NCI-H69 (cell line): ENCODE measurements around the gene CHRNA5.
A peak's percentile ranks its signal among the peaks of the same experiment; 100 is the strongest.

Experiments
- DNase-seq: peaks from one replicate; lab custom pipeline; 2025; lab: John Stamatoyannopoulos, UW

The CHRNA5 gene

GRCh38 chr15:78620527-78621421 is 55.5 kb downstream of the CHRNA5 start, which contains the start of gene CHRNA3:
Gene CHRNA3 (minus strand): TSS chr15:78620996. CDS start chr15:78620794, 202 bp downstream.
- DNase-seq: peak; percentile 62

GRCh38 chr15:78621810-78622402 is 56.6 kb downstream of the CHRNA5 start:
- peak; percentile 71 for DNase-seq

GRCh38 chr15:78623786-78624497 is 58.6 kb downstream of the CHRNA5 start:
- DNase-seq: no peak

GRCh38 chr15:78624651-78625590 is 59.6 kb downstream of the CHRNA5 start:
- DNase-seq: peak; percentile 58

- peak; percentile 92 for DNase-seq
Measured at GRCh38 chr15:78625606-78626280, 60.4 kb downstream of the CHRNA5 start.

- peak; percentile 84 for DNase-seq
Measured at GRCh38 chr15:78626381-78626995, 61.2 kb downstream of the CHRNA5 start.

GRCh38 chr15:78627348-78627747 is 62.0 kb downstream of the CHRNA5 start:
- DNase-seq: no peak

- DNase-seq: peak; percentile 10
Measured at GRCh38 chr15:78628227-78628626, 62.9 kb downstream of the CHRNA5 start.

GRCh38 chr15:78629031-78629715 is 63.9 kb downstream of the CHRNA5 start:
- DNase-seq: no peak

- DNase-seq: no peak
Measured at GRCh38 chr15:78629716-78630065, 64.4 kb downstream of the CHRNA5 start.

GRCh38 chr15:78630886-78631633 is 65.7 kb downstream of the CHRNA5 start:
- no peak for DNase-seq

- DNase-seq: no peak
Measured at GRCh38 chr15:78633348-78633747, 68.0 kb downstream of the CHRNA5 start.

GRCh38 chr15:78634210-78635145 is 69.2 kb downstream of the CHRNA5 start:
- peak; percentile 26 for DNase-seq

GRCh38 chr15:78635346-78635745 is 70.0 kb downstream of the CHRNA5 start:
- no peak for DNase-seq

GRCh38 chr15:78636378-78636859 is 71.1 kb downstream of the CHRNA5 start:
- no peak for DNase-seq

GRCh38 chr15:78637776-78638435 is 72.6 kb downstream of the CHRNA5 start:
- peak; percentile 93 for DNase-seq

GRCh38 chr15:78638658-78639314 is 73.5 kb downstream of the CHRNA5 start:
- DNase-seq: peak; percentile 88
